Measurements from ENCODE around the gene ADAMTSL5.

GRCh38 chr19:1540365-1540925, 27.6 kb upstream of the ADAMTSL5 start:
- TF ChIP-seq CTCF (IDR thresholded peaks at IDR 0.05): no peak
- no peak for TF ChIP-seq POLR2A (IDR thresholded peaks at IDR 0.05)
